GM12873 (cell line): ENCODE measurements around the gene FAM32A.

Experiments
- TF ChIP-seq, protein P1 (sequence below): IDR thresholded peaks from 2 replicates; pipeline ENCODE4 v1.5.1; 2012; ENCODE audit warnings: low read depth, mild to moderate bottlenecking, moderate library complexity, low read length, control low read depth; ENCODE audit not compliant: insufficient read depth; ENCODE audit errors: missing control alignments

Gene FAM32A

DNA sequence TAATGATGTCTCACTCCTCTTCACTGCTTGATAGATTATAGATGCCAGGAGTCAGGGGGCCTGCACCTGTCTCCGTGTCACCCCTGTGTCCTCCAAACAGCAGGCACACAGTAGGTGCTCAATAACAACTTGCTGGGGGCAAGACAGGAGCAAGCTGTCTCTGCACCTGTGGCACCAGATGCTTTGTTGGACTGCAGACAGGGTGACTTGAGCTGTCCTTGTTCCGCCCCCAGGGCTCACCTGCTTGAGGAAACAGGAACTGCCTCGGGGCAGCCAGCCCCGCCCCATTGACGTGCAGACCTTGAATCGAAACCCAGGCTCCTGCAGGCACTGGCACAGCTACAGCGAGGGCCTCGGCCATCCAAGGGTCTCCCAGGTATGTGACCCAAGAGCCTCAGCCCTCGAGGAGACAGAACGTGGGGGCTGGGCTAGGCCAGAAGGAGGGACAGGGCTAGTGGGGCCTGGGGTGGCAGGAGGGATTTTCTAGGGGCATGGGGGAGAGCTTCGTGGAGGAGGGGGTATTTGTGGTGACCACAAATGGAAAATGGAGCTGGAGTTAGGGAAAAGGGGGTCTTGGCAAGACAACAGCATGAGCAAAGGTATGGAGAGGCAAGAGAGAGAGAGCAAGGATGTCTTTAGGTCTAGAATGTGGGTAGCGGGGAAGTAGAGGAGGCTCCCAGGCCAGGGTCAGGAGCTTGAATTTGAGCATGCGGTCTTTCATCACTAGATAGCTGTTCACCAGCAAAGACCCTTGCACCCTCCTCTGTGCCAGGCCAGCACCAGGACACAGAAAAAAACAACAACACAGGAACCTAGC is 41.6 kb upstream of the FAM32A start, which contains the start of gene HSH2D:
Gene HSH2D (plus strand): TSS at position 287 of the 817 bp plus-strand sequence. CDS start 5,066 bp downstream, outside the sequence.
- TF ChIP-seq, protein P1, sequence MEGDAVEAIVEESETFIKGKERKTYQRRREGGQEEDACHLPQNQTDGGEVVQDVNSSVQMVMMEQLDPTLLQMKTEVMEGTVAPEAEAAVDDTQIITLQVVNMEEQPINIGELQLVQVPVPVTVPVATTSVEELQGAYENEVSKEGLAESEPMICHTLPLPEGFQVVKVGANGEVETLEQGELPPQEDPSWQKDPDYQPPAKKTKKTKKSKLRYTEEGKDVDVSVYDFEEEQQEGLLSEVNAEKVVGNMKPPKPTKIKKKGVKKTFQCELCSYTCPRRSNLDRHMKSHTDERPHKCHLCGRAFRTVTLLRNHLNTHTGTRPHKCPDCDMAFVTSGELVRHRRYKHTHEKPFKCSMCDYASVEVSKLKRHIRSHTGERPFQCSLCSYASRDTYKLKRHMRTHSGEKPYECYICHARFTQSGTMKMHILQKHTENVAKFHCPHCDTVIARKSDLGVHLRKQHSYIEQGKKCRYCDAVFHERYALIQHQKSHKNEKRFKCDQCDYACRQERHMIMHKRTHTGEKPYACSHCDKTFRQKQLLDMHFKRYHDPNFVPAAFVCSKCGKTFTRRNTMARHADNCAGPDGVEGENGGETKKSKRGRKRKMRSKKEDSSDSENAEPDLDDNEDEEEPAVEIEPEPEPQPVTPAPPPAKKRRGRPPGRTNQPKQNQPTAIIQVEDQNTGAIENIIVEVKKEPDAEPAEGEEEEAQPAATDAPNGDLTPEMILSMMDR = no peak

DNA sequence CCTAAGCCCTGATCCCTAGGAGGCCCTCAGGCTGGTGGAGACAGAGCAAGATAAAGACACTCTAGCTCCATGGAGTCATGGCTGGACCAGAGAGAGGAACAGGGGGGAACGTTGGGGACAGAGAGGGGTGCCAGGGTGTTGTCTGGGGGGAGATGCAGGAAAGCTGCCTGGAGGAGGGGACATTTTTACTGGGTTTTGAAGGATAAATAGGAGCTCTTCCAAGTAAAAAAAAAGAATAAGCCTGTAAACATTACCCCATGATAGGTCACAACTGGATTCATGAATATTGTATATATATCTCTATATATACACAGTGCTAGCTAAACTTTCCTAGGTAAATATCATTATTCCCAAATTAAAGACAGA is 41.0 kb upstream of the FAM32A start:
- TF ChIP-seq, protein P1 = no peak

DNA sequence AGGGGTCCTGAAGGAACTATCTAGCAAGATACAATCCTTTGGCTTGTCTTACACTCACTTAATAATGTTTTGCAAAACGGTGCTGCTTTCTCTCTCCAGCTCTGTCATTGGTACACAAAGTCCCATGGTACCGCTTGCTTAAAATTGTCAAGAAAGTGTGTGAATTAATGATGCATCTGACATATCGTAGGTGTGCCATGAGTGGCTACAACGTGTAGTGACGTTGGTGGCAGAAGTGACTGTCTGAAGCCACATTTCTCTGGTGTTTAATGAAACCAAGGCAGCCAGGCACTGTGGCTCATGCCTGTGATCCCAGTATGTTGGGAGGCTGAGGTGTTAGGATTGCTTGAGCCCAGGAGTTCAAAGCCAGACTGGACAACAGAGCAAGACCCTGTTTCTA is 39.1 kb upstream of the FAM32A start:
- TF ChIP-seq, protein P1 = no peak

DNA sequence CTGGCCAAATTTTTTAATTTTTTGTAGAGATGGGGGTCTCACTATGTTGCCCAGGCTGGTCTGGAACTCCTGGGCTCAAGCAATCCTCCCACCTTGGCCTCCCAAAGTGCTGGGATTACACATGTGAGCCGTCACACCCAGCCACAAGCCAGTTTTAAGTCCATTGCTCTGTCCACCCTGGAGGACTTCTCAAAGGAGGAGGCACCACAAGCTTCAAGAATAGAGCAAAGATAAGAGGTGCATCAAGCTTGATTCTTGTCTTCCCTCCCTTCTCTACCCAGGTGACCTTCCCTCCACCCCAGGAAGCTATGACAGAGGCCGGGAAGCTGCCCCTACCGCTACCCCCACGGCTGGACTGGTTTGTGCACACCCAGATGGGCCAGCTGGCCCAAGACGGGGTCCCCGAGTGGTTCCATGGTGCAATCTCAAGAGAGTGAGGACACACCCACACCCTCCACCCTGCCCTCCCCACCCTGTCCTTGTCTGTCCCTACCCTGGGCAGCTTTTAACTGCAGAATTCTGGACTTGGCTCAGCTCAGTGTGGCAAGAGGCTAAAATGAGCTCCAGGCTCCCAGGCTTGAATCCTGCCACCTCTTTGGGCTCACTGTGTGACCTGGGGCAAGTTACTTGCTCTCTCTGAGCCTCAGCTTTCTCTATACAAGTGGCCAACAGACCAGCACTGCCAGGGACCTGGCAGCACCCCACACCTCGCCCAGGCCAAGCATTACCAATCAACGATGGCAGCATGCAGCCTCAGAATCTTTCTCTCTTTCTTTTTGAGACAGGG is 36.6 kb upstream of the FAM32A start:
- TF ChIP-seq, protein P1 = no peak

DNA sequence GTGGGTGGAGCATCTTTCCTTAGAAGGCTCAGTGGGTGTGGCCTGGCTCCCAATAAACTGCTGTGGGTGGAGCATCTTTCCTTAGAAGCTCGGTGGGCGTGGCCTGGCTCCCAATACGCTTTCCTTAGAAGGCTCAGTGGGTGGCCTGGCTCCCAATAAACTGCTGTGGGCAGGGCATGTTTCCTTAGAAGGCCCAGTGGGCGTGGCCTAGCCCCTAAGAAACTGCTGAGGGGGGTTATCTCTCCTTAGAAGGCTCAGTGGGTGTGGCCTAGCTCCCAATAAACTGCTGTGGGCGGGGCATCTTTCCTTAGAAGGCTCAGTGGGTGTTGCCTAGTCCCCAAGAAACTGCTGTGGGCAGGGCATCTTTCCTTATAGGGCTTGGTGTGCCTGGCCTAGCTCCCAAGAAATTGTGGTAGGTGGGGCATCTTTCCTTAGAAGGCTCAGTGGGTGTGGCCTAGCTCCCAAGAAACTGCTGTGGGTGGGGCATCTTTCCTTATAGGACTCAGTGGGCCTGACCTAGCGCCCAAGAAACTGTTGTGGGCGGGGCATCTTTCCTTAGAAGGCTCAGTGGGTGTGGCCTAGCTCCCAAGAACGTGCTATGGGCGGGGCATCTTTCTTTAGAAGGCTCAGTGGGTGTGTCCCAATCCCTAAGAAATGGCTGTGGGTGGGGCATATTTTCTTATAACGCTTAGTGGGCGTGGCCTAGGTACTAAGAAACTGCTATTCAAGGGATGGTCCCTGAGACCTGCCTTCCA is 31.5 kb upstream of the FAM32A start:
- TF ChIP-seq, protein P1 = no peak

DNA sequence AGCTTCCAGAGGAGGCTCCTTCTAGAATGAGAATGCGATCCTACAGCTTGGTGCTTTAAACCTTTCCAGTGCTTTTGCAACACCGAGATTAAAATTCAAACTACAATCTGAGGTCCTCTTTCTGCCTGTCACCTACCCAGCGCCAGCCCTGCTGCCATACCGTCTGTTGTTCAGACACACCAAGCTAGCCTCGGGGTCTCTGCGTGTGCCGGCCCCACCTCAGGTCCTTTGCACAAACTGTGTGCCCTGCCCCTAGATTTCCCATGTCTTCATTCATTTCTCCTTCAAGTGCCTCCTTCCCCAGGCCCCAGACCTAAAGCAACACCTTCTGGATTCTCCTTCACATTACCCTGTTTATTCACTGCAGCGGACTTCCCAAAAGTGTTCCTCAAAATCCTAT is 30.7 kb upstream of the FAM32A start:
- TF ChIP-seq, protein P1 = no peak

DNA sequence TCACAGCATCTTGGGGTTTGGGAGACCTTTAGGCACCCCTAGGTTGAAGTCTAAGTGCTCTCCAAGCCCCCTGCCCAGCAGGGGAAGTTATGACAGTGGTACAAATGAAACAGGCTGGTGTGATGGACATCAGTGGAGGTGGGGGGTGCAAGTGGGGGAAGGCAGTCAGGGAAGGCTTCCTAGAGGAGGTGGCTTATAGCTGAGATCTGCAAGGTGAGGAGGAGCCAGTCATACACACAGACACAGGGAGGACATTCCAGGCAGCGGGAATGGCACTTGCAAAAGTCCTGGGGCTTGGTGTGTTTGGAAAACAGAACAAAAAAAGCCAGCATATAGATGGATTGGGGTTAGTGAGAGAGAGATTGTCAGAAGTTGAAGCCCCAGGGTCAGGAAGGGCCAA is 30.1 kb upstream of the FAM32A start:
- TF ChIP-seq, protein P1 = no peak
